Measurements from ENCODE around the gene HERC4.
A peak's percentile ranks its signal among the peaks of the same experiment; 100 is the strongest.
"Not testable (repeated sequence)": the region's sequence is repeated elsewhere in the genome, so short reads cannot be mapped to it uniquely, and the experiment has no call there.

Gene HERC4

GRCh38 chr10:68083953-68084352 lies 8.9 kb upstream of the HERC4 start:
- peaks cover 2 to 7% of the 10 kb centered on the region in 2 donors for H3K4me1 Mint-ChIP-seq (ENCODE audit: low read depth in 2 of 2)
- no peaks in the 10 kb centered on the region for H3K27me3 Mint-ChIP-seq
- H3K9me3 Mint-ChIP-seq = no peaks in the 10 kb centered on the region
- H3K27ac Mint-ChIP-seq = no peak overlapping the region
- H3K36me3 Mint-ChIP-seq (ENCODE audit: insufficient read depth) = no peaks in the 10 kb centered on the region
- ATAC-seq (replicated peaks) = no peak
- no peak for DNase-seq
- H3K4me3 Mint-ChIP-seq = no peak overlapping the region

GRCh38 chr10:68082872-68083271 lies 7.8 kb upstream of the HERC4 start:
- DNase-seq (no peak), ATAC-seq (replicated peaks) (no peak)
- no peaks in the 10 kb centered on the region for H3K36me3 Mint-ChIP-seq (ENCODE audit: insufficient read depth)
- H3K9me3 Mint-ChIP-seq = no peaks in the 10 kb centered on the region
- peaks cover 0 to 2% of the 10 kb centered on the region in 2 donors for H3K4me1 Mint-ChIP-seq (ENCODE audit: low read depth in 2 of 2)
- no peaks in the 10 kb centered on the region for H3K27me3 Mint-ChIP-seq
- no peak overlapping the region for H3K4me3 Mint-ChIP-seq
- no peak overlapping the region for H3K27ac Mint-ChIP-seq

- Mint-ChIP-seq H3K4me1 (ENCODE audit: low read depth in 2 of 2) (no peaks in the 10 kb centered on the region), H3K27ac (no peak overlapping the region), H3K36me3 (ENCODE audit: insufficient read depth) (no peaks in the 10 kb centered on the region), H3K27me3 (no peaks in the 10 kb centered on the region), H3K9me3 (no peaks in the 10 kb centered on the region), H3K4me3 (no peak overlapping the region)
- no peak for ATAC-seq (replicated peaks)
- DNase-seq = no peak
These were observed 6.8 kb upstream of the HERC4 start for GRCh38 chr10:68081916-68082315.

GRCh38 chr10:68080853-68081431 lies 5.9 kb upstream of the HERC4 start:
- Mint-ChIP-seq H3K27ac (no peak overlapping the region), H3K4me3 (no peak overlapping the region), H3K27me3 (no peaks in the 10 kb centered on the region), H3K36me3 (ENCODE audit: insufficient read depth) (no peaks in the 10 kb centered on the region), H3K9me3 (no peaks in the 10 kb centered on the region), H3K4me1 (ENCODE audit: low read depth in 2 of 2) (no peaks in the 10 kb centered on the region)
- no peak for DNase-seq
- no peak for ATAC-seq (replicated peaks)

GRCh38 chr10:68079434-68079833 lies 4.4 kb upstream of the HERC4 start:
- DNase-seq (no peak), ATAC-seq (replicated peaks) (no peak)
- Mint-ChIP-seq H3K9me3 (no peaks in the 10 kb centered on the region), H3K36me3 (ENCODE audit: insufficient read depth) (peaks cover 9% of the 10 kb centered on the region), H3K4me3 (no peak overlapping the region), H3K27ac (no peak overlapping the region), H3K4me1 (ENCODE audit: low read depth in 2 of 2) (peaks cover 0 to 6% of the 10 kb centered on the region in 2 donors), H3K27me3 (no peaks in the 10 kb centered on the region)

- ATAC-seq (replicated peaks) (no peak), DNase-seq (no peak)
- Mint-ChIP-seq H3K36me3 (ENCODE audit: insufficient read depth) (peaks cover 15% of the 10 kb centered on the region), H3K4me1 (ENCODE audit: low read depth in 2 of 2) (peaks cover 11 to 24% of the 10 kb centered on the region in 2 donors), H3K9me3 (no peaks in the 10 kb centered on the region), H3K27ac (no peak overlapping the region), H3K27me3 (no peaks in the 10 kb centered on the region), H3K4me3 (no peak overlapping the region)
These were observed 1.9 kb upstream of the HERC4 start for GRCh38 chr10:68077026-68077425.

GRCh38 chr10:68076081-68076480 lies 998 bp upstream of the HERC4 start:
- Mint-ChIP-seq H3K4me3 (peak overlapping the region; percentile 10 to 96), H3K36me3 (ENCODE audit: insufficient read depth) (peaks cover 21% of the 10 kb centered on the region), H3K4me1 (ENCODE audit: low read depth in 2 of 2) (peaks cover 15 to 32% of the 10 kb centered on the region in 2 donors)
- H3K9me3 Mint-ChIP-seq; ATAC-seq (replicated peaks); H3K27ac Mint-ChIP-seq; DNase-seq; H3K27me3 Mint-ChIP-seq: not testable (repeated sequence)

GRCh38 chr10:68075550-68076004 lies 494 bp upstream of the HERC4 start:
- H3K4me3 Mint-ChIP-seq = peak overlapping the region; percentile 93 to 96
- DNase-seq = no peak
- peak overlapping the region; percentile 92 to 95 for H3K27ac Mint-ChIP-seq
- ATAC-seq (replicated peaks) = no peak
- peaks cover 26% of the 10 kb centered on the region for H3K36me3 Mint-ChIP-seq (ENCODE audit: insufficient read depth)
- peaks cover 20 to 37% of the 10 kb centered on the region in 2 donors for H3K4me1 Mint-ChIP-seq (ENCODE audit: low read depth in 2 of 2)
- H3K27me3 Mint-ChIP-seq = no peaks in the 10 kb centered on the region
- no peaks in the 10 kb centered on the region for H3K9me3 Mint-ChIP-seq

- ATAC-seq (replicated peaks) (no peak), DNase-seq (no peak)
- Mint-ChIP-seq H3K27me3 (no peaks in the 10 kb centered on the region), H3K36me3 (ENCODE audit: insufficient read depth) (peaks cover 35% of the 10 kb centered on the region), H3K4me1 (ENCODE audit: low read depth in 2 of 2) (peaks cover 22 to 43% of the 10 kb centered on the region in 2 donors), H3K4me3 (peak overlapping the region; percentile 93 to 96), H3K27ac (peak overlapping the region; percentile 92 to 95), H3K9me3 (no peaks in the 10 kb centered on the region)
These were observed 880 bp downstream of the HERC4 start for GRCh38 chr10:68074031-68074774.

GRCh38 chr10:68073631-68074030 lies 1.5 kb downstream of the HERC4 start:
- Mint-ChIP-seq H3K27ac (peak overlapping the region; percentile 92 to 95), H3K4me1 (ENCODE audit: low read depth in 2 of 2) (peaks cover 22 to 43% of the 10 kb centered on the region in 2 donors), H3K36me3 (ENCODE audit: insufficient read depth) (peaks cover 35% of the 10 kb centered on the region), H3K9me3 (no peaks in the 10 kb centered on the region), H3K4me3 (peak overlapping the region; percentile 93 to 96), H3K27me3 (no peaks in the 10 kb centered on the region)
- ATAC-seq (replicated peaks) (no peak), DNase-seq (no peak)

- ATAC-seq (replicated peaks) (no peak), DNase-seq (no peak)
- H3K4me3 Mint-ChIP-seq = no peak overlapping the region
- peak overlapping the region; percentile 38 to 81 for H3K27ac Mint-ChIP-seq
- H3K36me3 Mint-ChIP-seq (ENCODE audit: insufficient read depth) = peaks cover 31% of the 10 kb centered on the region
- no peaks in the 10 kb centered on the region for H3K27me3 Mint-ChIP-seq
- no peaks in the 10 kb centered on the region for H3K9me3 Mint-ChIP-seq
- peaks cover 19 to 38% of the 10 kb centered on the region in 2 donors for H3K4me1 Mint-ChIP-seq (ENCODE audit: low read depth in 2 of 2)
These were observed 7.6 kb downstream of the HERC4 start for GRCh38 chr10:68067508-68067907.

- H3K9me3 Mint-ChIP-seq = no peaks in the 10 kb centered on the region
- H3K27ac Mint-ChIP-seq = peak overlapping the region; percentile 38 to 66
- ATAC-seq (replicated peaks) = no peak
- peaks cover 21 to 42% of the 10 kb centered on the region in 2 donors for H3K4me1 Mint-ChIP-seq (ENCODE audit: low read depth in 2 of 2)
- no peaks in the 10 kb centered on the region for H3K27me3 Mint-ChIP-seq
- no peak overlapping the region for H3K4me3 Mint-ChIP-seq
- DNase-seq = no peak
- H3K36me3 Mint-ChIP-seq (ENCODE audit: insufficient read depth) = peaks cover 31% of the 10 kb centered on the region
These were observed 8.1 kb downstream of the HERC4 start for GRCh38 chr10:68067029-68067428.

GRCh38 chr10:68053553-68053952 lies 21.5 kb downstream of the HERC4 start:
- DNase-seq (no peak), ATAC-seq (replicated peaks) (no peak)
- Mint-ChIP-seq H3K4me1 (ENCODE audit: low read depth in 2 of 2) (peaks cover 11 to 35% of the 10 kb centered on the region in 2 donors), H3K27me3 (no peaks in the 10 kb centered on the region), H3K27ac (peak overlapping the region in 1 of 2 donors; percentile 44), H3K4me3 (no peak overlapping the region), H3K36me3 (ENCODE audit: insufficient read depth) (peaks cover 18% of the 10 kb centered on the region), H3K9me3 (no peaks in the 10 kb centered on the region)

- Mint-ChIP-seq H3K27me3 (no peaks in the 10 kb centered on the region), H3K4me1 (ENCODE audit: low read depth in 2 of 2) (peaks cover 14 to 42% of the 10 kb centered on the region in 2 donors), H3K36me3 (ENCODE audit: insufficient read depth) (peaks cover 12% of the 10 kb centered on the region), H3K27ac (peak overlapping the region; percentile 44 to 49), H3K9me3 (no peaks in the 10 kb centered on the region), H3K4me3 (no peak overlapping the region)
- ATAC-seq (replicated peaks) (no peak), DNase-seq (no peak)
These were observed 22.6 kb downstream of the HERC4 start for GRCh38 chr10:68052463-68052862.
